Effector memory CD8-positive, alpha-beta T cell (primary cell): ENCODE data around the gene TESK2.
A peak's percentile ranks its signal among the peaks of the same experiment; 100 is the strongest.

Experiments used
- ATAC-seq: fragments of 150-1000 bp; cut with Tn5 transposase; replicated peaks from 2 replicates; pipeline ENCODE4 v1.10.0; 2021; ENCODE audit warnings: mild to moderate bottlenecking, moderate library complexity
- DNase-seq, 3 experiments: peaks; one replicate each; pipeline ENCODE4 v3.0.0; 2021
- H3K27ac Mint-ChIP-seq, 2 donors: one replicate each; pipeline ENCODE4 v1.8.0; 2022; ENCODE audit warnings: mild to moderate bottlenecking in 2 of 2, mixed read lengths in 2 of 2, moderate library complexity in 2 of 2
- H3K27me3 Mint-ChIP-seq, 2 donors: one replicate each; pipeline ENCODE4 v1.8.0; 2022; ENCODE audit warnings: mixed read lengths in 2 of 2
- H3K36me3 Mint-ChIP-seq: one replicate; pipeline ENCODE4 v1.8.0; 2022; ENCODE audit warnings: mild to moderate bottlenecking, moderate library complexity, mixed read lengths; ENCODE audit not compliant: insufficient read depth
- H3K4me1 Mint-ChIP-seq, 2 donors: one replicate each; pipeline ENCODE4 v1.8.0; 2022; ENCODE audit warnings: low read depth in 2 of 2, mixed read lengths in 2 of 2
- H3K4me3 Mint-ChIP-seq, 2 donors: one replicate each; pipeline ENCODE4 v1.8.0; 2022; ENCODE audit warnings: mild to moderate bottlenecking in 2 of 2, mixed read lengths in 2 of 2, moderate library complexity in 2 of 2
- H3K9me3 Mint-ChIP-seq, 2 donors: one replicate each; pipeline ENCODE4 v1.8.0; 2022; ENCODE audit warnings: mixed read lengths in 2 of 2

TESK2 gene

GRCh38 chr1:45443580-45444446 is 47.1 kb downstream of the TESK2 start:
- DNase-seq (no peak), ATAC-seq (no peak)
- Mint-ChIP-seq H3K36me3 (peaks cover 4% of the 10 kb centered on the region), H3K27me3 (no peaks in the 10 kb centered on the region), H3K4me3 (no peak overlapping the region), H3K27ac (no peak overlapping the region), H3K9me3 (no peaks in the 10 kb centered on the region), H3K4me1 (no peaks in the 10 kb centered on the region)

- DNase-seq (no peak), ATAC-seq (no peak)
- H3K36me3 Mint-ChIP-seq = peaks cover 4% of the 10 kb centered on the region
- no peak overlapping the region for H3K27ac Mint-ChIP-seq
- H3K27me3 Mint-ChIP-seq = no peaks in the 10 kb centered on the region
- H3K4me1 Mint-ChIP-seq = no peaks in the 10 kb centered on the region
- no peaks in the 10 kb centered on the region for H3K9me3 Mint-ChIP-seq
- no peak overlapping the region for H3K4me3 Mint-ChIP-seq
Measured at GRCh38 chr1:45442272-45442671, 48.7 kb downstream of the TESK2 start.

- Mint-ChIP-seq H3K4me1 (no peaks in the 10 kb centered on the region), H3K27me3 (no peaks in the 10 kb centered on the region), H3K4me3 (no peak overlapping the region), H3K9me3 (no peaks in the 10 kb centered on the region), H3K36me3 (no peaks in the 10 kb centered on the region), H3K27ac (no peak overlapping the region)
- no peak for DNase-seq
- no peak for ATAC-seq
Measured at GRCh38 chr1:45437323-45437722, 53.6 kb downstream of the TESK2 start.

GRCh38 chr1:45430490-45430889 is 60.5 kb downstream of the TESK2 start:
- Mint-ChIP-seq H3K27ac (no peak overlapping the region), H3K4me3 (no peak overlapping the region), H3K4me1 (no peaks in the 10 kb centered on the region)

GRCh38 chr1:45429561-45430159 is 61.3 kb downstream of the TESK2 start:
- DNase-seq (no peak), ATAC-seq (no peak)
- Mint-ChIP-seq H3K27me3 (no peaks in the 10 kb centered on the region), H3K27ac (peak overlapping the region in 1 of 2 donors; percentile 52), H3K4me3 (no peak overlapping the region), H3K4me1 (no peaks in the 10 kb centered on the region), H3K9me3 (no peaks in the 10 kb centered on the region), H3K36me3 (no peaks in the 10 kb centered on the region)

More at GRCh38 chr1:45430490-45430889, 60.5 kb downstream of the TESK2 start:
- no peak for ATAC-seq
- Mint-ChIP-seq H3K27me3 (no peaks in the 10 kb centered on the region), H3K9me3 (no peaks in the 10 kb centered on the region), H3K36me3 (no peaks in the 10 kb centered on the region)
- no peak for DNase-seq

GRCh38 chr1:45423906-45424678 is 66.9 kb downstream of the TESK2 start:
- no peaks in the 10 kb centered on the region for H3K27me3 Mint-ChIP-seq
- H3K36me3 Mint-ChIP-seq = no peaks in the 10 kb centered on the region
- DNase-seq (no peak), ATAC-seq (no peak)
- H3K27ac Mint-ChIP-seq = no peak overlapping the region
- no peaks in the 10 kb centered on the region for H3K4me1 Mint-ChIP-seq
- no peak overlapping the region for H3K4me3 Mint-ChIP-seq
- peaks cover 5 to 7% of the 10 kb centered on the region in 2 donors for H3K9me3 Mint-ChIP-seq

- H3K9me3 Mint-ChIP-seq = peaks cover 5 to 7% of the 10 kb centered on the region in 2 donors
- no peaks in the 10 kb centered on the region for H3K27me3 Mint-ChIP-seq
- DNase-seq = no peak
- H3K4me3 Mint-ChIP-seq = no peak overlapping the region
- H3K27ac Mint-ChIP-seq = no peak overlapping the region
- H3K36me3 Mint-ChIP-seq = peaks cover 7% of the 10 kb centered on the region
- ATAC-seq = no peak
- no peaks in the 10 kb centered on the region for H3K4me1 Mint-ChIP-seq
Measured at GRCh38 chr1:45421935-45422334, 69.0 kb downstream of the TESK2 start.

GRCh38 chr1:45414746-45415145 is 76.2 kb downstream of the TESK2 start:
- Mint-ChIP-seq H3K27me3 (no peaks in the 10 kb centered on the region), H3K27ac (no peak overlapping the region), H3K36me3 (peaks cover 7% of the 10 kb centered on the region), H3K9me3 (no peaks in the 10 kb centered on the region), H3K4me3 (no peak overlapping the region), H3K4me1 (no peaks in the 10 kb centered on the region)
- ATAC-seq (no peak), DNase-seq (no peak)

GRCh38 chr1:45412899-45413298 is 78.1 kb downstream of the TESK2 start:
- DNase-seq = no peak
- Mint-ChIP-seq H3K4me1 (no peaks in the 10 kb centered on the region), H3K27me3 (no peaks in the 10 kb centered on the region), H3K4me3 (no peak overlapping the region), H3K36me3 (peaks cover 7% of the 10 kb centered on the region), H3K27ac (no peak overlapping the region), H3K9me3 (no peaks in the 10 kb centered on the region)
- ATAC-seq = no peak

GRCh38 chr1:45411510-45411899 is 79.5 kb downstream of the TESK2 start:
- no peaks in the 10 kb centered on the region for H3K9me3 Mint-ChIP-seq
- ATAC-seq = no peak
- H3K27me3 Mint-ChIP-seq = no peaks in the 10 kb centered on the region
- no peak overlapping the region for H3K27ac Mint-ChIP-seq
- no peaks in the 10 kb centered on the region for H3K36me3 Mint-ChIP-seq
- no peak for DNase-seq
- no peaks in the 10 kb centered on the region for H3K4me1 Mint-ChIP-seq
- no peak overlapping the region for H3K4me3 Mint-ChIP-seq

- Mint-ChIP-seq H3K4me1 (no peaks in the 10 kb centered on the region), H3K27ac (no peak overlapping the region), H3K36me3 (no peaks in the 10 kb centered on the region), H3K9me3 (no peaks in the 10 kb centered on the region), H3K27me3 (no peaks in the 10 kb centered on the region), H3K4me3 (no peak overlapping the region)
- ATAC-seq (no peak), DNase-seq (no peak)
Measured at GRCh38 chr1:45410850-45411509, 80.0 kb downstream of the TESK2 start.

- no peak for DNase-seq
Measured at GRCh38 chr1:45409276-45409675, 81.7 kb downstream of the TESK2 start.

GRCh38 chr1:45407629-45408287 is 83.2 kb downstream of the TESK2 start:
- H3K4me3 Mint-ChIP-seq = no peak overlapping the region
- ATAC-seq (no peak), DNase-seq (no peak)
- H3K4me1 Mint-ChIP-seq = no peaks in the 10 kb centered on the region
- H3K27me3 Mint-ChIP-seq = no peaks in the 10 kb centered on the region
- H3K9me3 Mint-ChIP-seq = no peaks in the 10 kb centered on the region
- H3K27ac Mint-ChIP-seq = no peak overlapping the region
- no peaks in the 10 kb centered on the region for H3K36me3 Mint-ChIP-seq

More at GRCh38 chr1:45409276-45409675, 81.7 kb downstream of the TESK2 start:
- no peaks in the 10 kb centered on the region for H3K9me3 Mint-ChIP-seq
- H3K27me3 Mint-ChIP-seq = no peaks in the 10 kb centered on the region
- no peak for ATAC-seq
- H3K4me1 Mint-ChIP-seq = no peaks in the 10 kb centered on the region
- H3K27ac Mint-ChIP-seq = no peak overlapping the region
- H3K36me3 Mint-ChIP-seq = no peaks in the 10 kb centered on the region
- no peak overlapping the region for H3K4me3 Mint-ChIP-seq
